A549 treated with DMSO at 1 μM for 4 hours (cell line): ENCODE results near the gene OXSR1. TPM values are rescaled to one million over a fixed set of nuclear protein-coding genes. Genes with fewer than 3 reads are reported as not detected.

Experiments
- total RNA-seq: library from RNA; stranded (reverse); fragments of 200-300 nt; extraction: Qiagen RNA extraction; gene quantifications from 5 replicates; pipeline ENCODE4 v1.2.3, GENCODE V29; 2022; ENCODE audit warnings: low read depth

OXSR1 gene
- total RNA-seq = 25.7 to 35.6 TPM (median 34.4 TPM) in 5 replicates

GRCh38 chr3:38164952-38165721, at the start of gene OXSR1:
TSS of gene OXSR1 (plus strand) at chr3:38165537. CDS start at chr3:38165877, 340 bp downstream.

GRCh38 chr3:38136777-38137614, 28.3 kb upstream of the OXSR1 start, which contains the start of gene ACAA1:
TSS of gene ACAA1 (minus strand) at chr3:38137127. CDS start at chr3:38137035, 92 bp downstream.

GRCh38 chr3:38138349-38139190, 26.8 kb upstream of the OXSR1 start, which contains the start of gene MYD88:
TSS of gene MYD88 (plus strand) at chr3:38138661. CDS start at chr3:38138701, 40 bp downstream.

GRCh38 chr3:38265604-38266307, 100.4 kb downstream of the OXSR1 start, which contains the start of gene SLC22A13:
TSS of gene SLC22A13 (plus strand) at chr3:38265812. CDS start at chr3:38265861, 49 bp downstream.

GRCh38 chr3:38281895-38282686, 116.8 kb downstream of the OXSR1 start, which contains the start of gene SLC22A14:
TSS of gene SLC22A14 (plus strand) at chr3:38282294. CDS start at chr3:38306027, 23,733 bp downstream.

Other genes starting within 250 kb of the OXSR1 start
- gene VILL, start 174.8 kb upstream of the OXSR1 start, total RNA-seq = 0.10 to 0.27 TPM (median 0.15 TPM) in 4 of 5 replicates, not detected in the other
- 2.6 to 4.4 TPM (median 3.6 TPM) in 5 replicates for gene PLCD1, start 135.9 kb upstream of the OXSR1 start, total RNA-seq
- gene DLEC1, start 126.3 kb upstream of the OXSR1 start, total RNA-seq = 0.07 to 0.53 TPM (median 0.08 TPM) in 5 replicates
- gene ACAA1, start 28.4 kb upstream of the OXSR1 start, total RNA-seq = 43.1 to 52.8 TPM (median 44.3 TPM) in 5 replicates
- 25.1 to 28.3 TPM (median 26.9 TPM) in 5 replicates for gene MYD88, start 26.9 kb upstream of the OXSR1 start, total RNA-seq
- gene SLC22A13, start 100.3 kb downstream of the OXSR1 start, total RNA-seq = 0.05 to 0.09 TPM in 2 of 5 replicates, not detected in the others
- 0.07 to 0.19 TPM (median 0.08 TPM) in 3 of 5 replicates, not detected in the others for gene SLC22A14, start 116.8 kb downstream of the OXSR1 start, total RNA-seq
- gene XYLB, start 181.2 kb downstream of the OXSR1 start, total RNA-seq = 3.0 to 5.7 TPM (median 4.9 TPM) in 5 replicates